DND-41 (cell line): Measurements from ENCODE around the gene IPO11.

Experiments used
- ATAC-seq: fragments of 200-7000 bp; cut with Tn5 transposase; 3 replicates; pipeline ENCODE4 v1.9.1; 2021; ENCODE audit warnings: low read depth; ENCODE audit not compliant: insufficient read depth
- DNase-seq: peaks from one replicate; pipeline ENCODE4 v3.0.0-alpha.2; 2020
- H2AFZ ChIP-seq: 2 replicates; pipeline ENCODE4 v1.6.0; 2012; ENCODE audit warnings: low read depth, low read length
- H3K27ac ChIP-seq: 2 replicates; pipeline ENCODE4 v1.5.1; 2012; ENCODE audit warnings: low read length, inconsistent platforms
- H3K27me3 ChIP-seq: fragments of 200-600 bp; sonication (generic); 2 replicates; pipeline ENCODE4 v1.6.0; 2012; ENCODE audit warnings: low read length, mild to moderate bottlenecking, inconsistent platforms; ENCODE audit not compliant: insufficient read depth, poor library complexity
- H3K36me3 ChIP-seq: 2 replicates; pipeline ENCODE4 v1.5.1; 2012; ENCODE audit warnings: low read length, inconsistent platforms; ENCODE audit not compliant: insufficient read depth
- H3K4me1 ChIP-seq: 2 replicates; pipeline ENCODE4 v1.5.1; 2012; ENCODE audit warnings: mild to moderate bottlenecking, low read length; ENCODE audit not compliant: insufficient read depth
- H3K4me2 ChIP-seq: 2 replicates; pipeline ENCODE4 v1.6.0; 2012; ENCODE audit warnings: mild to moderate bottlenecking, moderate library complexity, low read length, inconsistent platforms; ENCODE audit not compliant: insufficient read depth
- H3K4me3 ChIP-seq, 2 experiments: fragments of 200-600 bp in 1 of 2; shearing (Covaris generic) in 1 of 2; 2 replicates each; pipeline ENCODE4 v1.5.1; 2012 to 2016; ENCODE audit warnings: inconsistent platforms in 2 of 2, low read length in 2 of 2, mild to moderate bottlenecking in 2 of 2, low read depth in 1 of 2, moderate library complexity in 1 of 2
- H3K79me2 ChIP-seq: 2 replicates; pipeline ENCODE4 v1.6.0; 2012; ENCODE audit warnings: low read length, inconsistent platforms; ENCODE audit not compliant: insufficient read depth
- H3K9ac ChIP-seq: 2 replicates; pipeline ENCODE4 v1.6.0; 2012; ENCODE audit warnings: low read depth, mild to moderate bottlenecking, inconsistent platforms, low read length, moderate library complexity
- H3K9me3 ChIP-seq: 2 replicates; pipeline ENCODE4 v1.5.1; 2012; ENCODE audit warnings: low read length, moderate library complexity, mild to moderate bottlenecking, inconsistent platforms; ENCODE audit not compliant: insufficient read depth, severe bottlenecking
- H4K20me1 ChIP-seq: 2 replicates; pipeline ENCODE4 v1.6.0; 2012; ENCODE audit warnings: low read length; ENCODE audit not compliant: insufficient read depth
- EZH2 ChIP-seq: IDR thresholded peaks from 3 replicates; pipeline ENCODE4 v1.6.1; 2012; ENCODE audit warnings: borderline replicate concordance, low read depth, mild to moderate bottlenecking, moderate library complexity, low read length, inconsistent platforms; ENCODE audit not compliant: severe bottlenecking
- TF ChIP-seq, protein P1 (sequence below): IDR thresholded peaks from 2 replicates; pipeline ENCODE4 v1.5.1; 2012; ENCODE audit warnings: borderline replicate concordance, low read length, moderate library complexity, mild to moderate bottlenecking; ENCODE audit not compliant: poor library complexity, severe bottlenecking; ENCODE audit errors: extremely low read depth

Gene IPO11

DNA sequence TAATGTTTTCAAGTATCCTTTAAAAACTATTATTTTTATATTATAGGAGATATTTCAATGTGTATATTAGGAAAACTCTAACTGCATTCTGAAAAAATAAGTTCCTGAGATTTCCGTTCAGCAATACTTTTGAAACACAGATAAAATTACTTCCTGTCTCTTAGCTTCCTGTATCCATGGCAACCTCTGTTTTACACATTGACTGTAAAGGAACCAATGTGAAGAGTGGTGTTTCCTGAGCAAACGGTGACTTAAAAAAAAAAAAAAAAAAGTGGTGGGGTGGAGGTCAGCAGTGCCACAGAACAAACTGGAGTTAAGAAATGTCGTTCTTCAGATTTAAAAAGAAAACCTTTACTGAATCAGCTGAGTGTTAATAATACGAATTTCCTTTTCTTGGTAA is 166.0 kb downstream of the IPO11 start, which contains the start of gene LRRC70:
Gene LRRC70 (plus strand): TSS at position 280 of the 400 bp plus-strand sequence. CDS start 620 bp downstream, outside the sequence.
- TF ChIP-seq, protein P1, sequence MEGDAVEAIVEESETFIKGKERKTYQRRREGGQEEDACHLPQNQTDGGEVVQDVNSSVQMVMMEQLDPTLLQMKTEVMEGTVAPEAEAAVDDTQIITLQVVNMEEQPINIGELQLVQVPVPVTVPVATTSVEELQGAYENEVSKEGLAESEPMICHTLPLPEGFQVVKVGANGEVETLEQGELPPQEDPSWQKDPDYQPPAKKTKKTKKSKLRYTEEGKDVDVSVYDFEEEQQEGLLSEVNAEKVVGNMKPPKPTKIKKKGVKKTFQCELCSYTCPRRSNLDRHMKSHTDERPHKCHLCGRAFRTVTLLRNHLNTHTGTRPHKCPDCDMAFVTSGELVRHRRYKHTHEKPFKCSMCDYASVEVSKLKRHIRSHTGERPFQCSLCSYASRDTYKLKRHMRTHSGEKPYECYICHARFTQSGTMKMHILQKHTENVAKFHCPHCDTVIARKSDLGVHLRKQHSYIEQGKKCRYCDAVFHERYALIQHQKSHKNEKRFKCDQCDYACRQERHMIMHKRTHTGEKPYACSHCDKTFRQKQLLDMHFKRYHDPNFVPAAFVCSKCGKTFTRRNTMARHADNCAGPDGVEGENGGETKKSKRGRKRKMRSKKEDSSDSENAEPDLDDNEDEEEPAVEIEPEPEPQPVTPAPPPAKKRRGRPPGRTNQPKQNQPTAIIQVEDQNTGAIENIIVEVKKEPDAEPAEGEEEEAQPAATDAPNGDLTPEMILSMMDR = no peak
- no peak for TF ChIP-seq EZH2
- Histone ChIP-seq H3K36me3 (peaks cover 10% of the 10 kb centered on the region), H3K4me3 (peak within 1 kb of the TSS in 1 of 2 experiments; percentile 22; a peak in 1 of 4 replicates), H3K9ac (no peak within 1 kb of the TSS; the same call in 1 of the 2 replicates), H3K4me1 (peaks cover 14% of the 10 kb centered on the region), H2AFZ (no peak within 1 kb of the TSS), H3K27me3 (no peaks in the 10 kb centered on the region), H4K20me1 (no peaks in the 10 kb centered on the region), H3K27ac (peak within 1 kb of the TSS; percentile 35; the same call in 1 of the 2 replicates), H3K79me2 (no peaks in the 10 kb centered on the region), H3K4me2 (peak within 1 kb of the TSS; percentile 59), H3K9me3 (no peaks in the 10 kb centered on the region)
- ATAC-seq (peak; percentile 98), DNase-seq (no peak)

DNA sequence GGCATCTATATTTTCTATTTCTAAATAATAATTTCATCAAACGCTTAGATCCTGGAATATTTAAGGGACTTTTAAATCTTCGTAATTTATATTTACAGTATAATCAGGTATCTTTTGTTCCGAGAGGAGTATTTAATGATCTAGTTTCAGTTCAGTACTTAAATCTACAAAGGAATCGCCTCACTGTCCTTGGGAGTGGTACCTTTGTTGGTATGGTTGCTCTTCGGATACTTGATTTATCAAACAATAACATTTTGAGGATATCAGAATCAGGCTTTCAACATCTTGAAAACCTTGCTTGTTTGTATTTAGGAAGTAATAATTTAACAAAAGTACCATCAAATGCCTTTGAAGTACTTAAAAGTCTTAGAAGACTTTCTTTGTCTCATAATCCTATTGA is 167.2 kb downstream of the IPO11 start:
- H3K4me2 ChIP-seq = no peak overlapping the region
- no peak overlapping the region for H2AFZ ChIP-seq
- H4K20me1 ChIP-seq = no peaks in the 10 kb centered on the region
- H3K4me3 ChIP-seq = no peak overlapping the region
- H3K4me1 ChIP-seq = peaks cover 14% of the 10 kb centered on the region
- no peak overlapping the region for H3K27ac ChIP-seq
- no peaks in the 10 kb centered on the region for H3K9me3 ChIP-seq
- H3K9ac ChIP-seq = no peak overlapping the region
- no peak for ATAC-seq
- H3K27me3 ChIP-seq = no peaks in the 10 kb centered on the region
- peaks cover 10% of the 10 kb centered on the region for H3K36me3 ChIP-seq
- DNase-seq = no peak
- H3K79me2 ChIP-seq = no peaks in the 10 kb centered on the region
- TF ChIP-seq, protein P1 = no peak
- no peak for TF ChIP-seq EZH2

- H3K4me3 ChIP-seq = no peak overlapping the region
- no peak for DNase-seq
These were observed 169.5 kb downstream of the IPO11 start for GRCh38 chr5:62581836-62582597.

More at GRCh38 chr5:62581836-62582597, 169.5 kb downstream of the IPO11 start:
- peaks cover 14% of the 10 kb centered on the region for H3K4me1 ChIP-seq
- no peaks in the 10 kb centered on the region for H3K9me3 ChIP-seq
- no peak overlapping the region for H3K4me2 ChIP-seq
- no peak overlapping the region for H3K27ac ChIP-seq
- H3K36me3 ChIP-seq = peaks cover 10% of the 10 kb centered on the region
- no peaks in the 10 kb centered on the region for H4K20me1 ChIP-seq
- H3K9ac ChIP-seq = no peak overlapping the region
- no peak overlapping the region for H2AFZ ChIP-seq
- H3K79me2 ChIP-seq = no peaks in the 10 kb centered on the region
- no peak for TF ChIP-seq EZH2
- TF ChIP-seq, protein P1 = no peak
- H3K27me3 ChIP-seq = no peaks in the 10 kb centered on the region
- no peak for ATAC-seq
